Lung (tissue), 12 donors: ENCODE results near the gene ABCA9. TPM values are rescaled to one million over a fixed set of nuclear protein-coding genes. Genes with fewer than 3 reads are reported as not detected.
"Not testable (repeated sequence)": the region's sequence is repeated elsewhere in the genome, so short reads cannot be mapped to it uniquely, and the experiment has no call there.

Experiments used
- ATAC-seq: fragments of 200-7000 bp; cut with Tn5 transposase; one replicate; pipeline ENCODE4 v1.9.1; 2020; ENCODE audit warnings: moderate number of reproducible peaks; ENCODE audit not compliant: insufficient read depth, low FRiP score
- DNase-seq, 3 donors: peaks; one replicate each; pipeline ENCODE4 v3.0.0-alpha.2; 2013 to 2017
- H3K27ac ChIP-seq, 2 donors: one replicate each; pipeline ENCODE4 v1.5.1; 2013; ENCODE audit warnings: mild to moderate bottlenecking in 2 of 2, moderate library complexity in 2 of 2, control low read depth in 1 of 2, inconsistent platforms in 1 of 2, low read depth in 1 of 2, low read length in 1 of 2
- H3K27me3 ChIP-seq, 3 donors: one replicate each; pipeline ENCODE4 v1.5.1; 2013; ENCODE audit warnings: low read length in 2 of 3; ENCODE audit not compliant: control insufficient read depth in 3 of 3, insufficient read depth in 3 of 3
- H3K36me3 ChIP-seq, 4 donors: one replicate each; pipeline ENCODE4 v1.5.1; 2013; ENCODE audit warnings: low read length in 4 of 4, mild to moderate bottlenecking in 1 of 4, moderate library complexity in 1 of 4; ENCODE audit not compliant: control insufficient read depth in 4 of 4, insufficient read depth in 4 of 4
- H3K4me1 ChIP-seq, 5 donors: one replicate each; pipeline ENCODE4 v1.5.1; 2013; ENCODE audit warnings: low read length in 5 of 5, mild to moderate bottlenecking in 2 of 5, moderate library complexity in 1 of 5; ENCODE audit not compliant: control insufficient read depth in 5 of 5, insufficient read depth in 5 of 5
- H3K4me3 ChIP-seq: one replicate; pipeline ENCODE4 v1.5.1; 2013; ENCODE audit warnings: mild to moderate bottlenecking, control low read depth, moderate library complexity
- H3K9ac ChIP-seq, 2 donors: one replicate each; pipeline ENCODE4 v1.5.1; 2013; ENCODE audit warnings: low read length in 2 of 2, control low read depth in 1 of 2; ENCODE audit not compliant: insufficient read depth in 1 of 2
- H3K9me3 ChIP-seq, 4 donors: one replicate each; pipeline ENCODE4 v1.5.1; 2013; ENCODE audit warnings: low read length in 3 of 4, mild to moderate bottlenecking in 1 of 4, moderate library complexity in 1 of 4; ENCODE audit not compliant: control insufficient read depth in 4 of 4, insufficient read depth in 3 of 4
- CTCF ChIP-seq: IDR thresholded peaks from 2 replicates; pipeline ENCODE4 v1.5.1; 2012; ENCODE audit warnings: mild to moderate bottlenecking; ENCODE audit errors: control extremely low read depth, extremely low read depth
- WGBS, 2 donors: extraction: QIAGEN DNeasy Blood & Tissue Kit; methylation state at CpG; one replicate each; pipeline ENCODE4 v1.1.7; 2013; 5-methylcytosine and 5-hydroxymethylcytosine counted together
- polyA plus RNA-seq, 2 donors: library from polyadenylated mRNA; stranded (reverse); fragments of 200-250 nt; gene quantifications; one replicate each; pipeline ENCODE4 v1.2.1, GENCODE V29; 2013
- total RNA-seq, 2 donors: library from RNA; depleted of rRNA in 1 of 2; stranded (reverse); fragments of >200 nt in 1 of 2; gene quantifications; one replicate each; pipeline ENCODE4 v1.2.1, GENCODE V29; 2014 to 2021
- donor health status: control.
- donor health status: control.
- donor health status: Bipolar disorder and iron deficiency.
- donor health status: healthy.
- donor health status: DM: yes; HTN: yes; CAD: no.

ABCA9 gene
- total and polyA plus RNA-seq, 4 donors = 0.34 to 24.7 (median 2.8) TPM

GRCh38 chr17:68944435-68945035 is 116.2 kb downstream of the ABCA9 start:
- H3K9ac ChIP-seq = no peak overlapping the region
- peaks cover 0 to 5% (median 2%) of the 10 kb centered on the region in 4 donors for H3K36me3 ChIP-seq
- 49 to 57% methylated on average over 6 of the region's 6 CpGs for WGBS, 2 donors
- no peak overlapping the region for H3K4me3 ChIP-seq
- H3K9me3 ChIP-seq = peaks cover 0 to 2% (median 0%) of the 10 kb centered on the region in 4 donors
- DNase-seq (no peak), ATAC-seq (no peak)
- TF ChIP-seq CTCF = no peak
- H3K27ac ChIP-seq = no peak overlapping the region
- no peaks in the 10 kb centered on the region for H3K27me3 ChIP-seq
- H3K4me1 ChIP-seq = no peaks in the 10 kb centered on the region

- H3K9ac ChIP-seq, H3K4me1 ChIP-seq, DNase-seq, H3K9me3 ChIP-seq, H3K27me3 ChIP-seq, H3K27ac ChIP-seq, H3K4me3 ChIP-seq, H3K36me3 ChIP-seq, ATAC-seq: not testable (repeated sequence)
- 89 to 98% methylated on average over 2 of the region's 2 CpGs for WGBS, 2 donors
These were observed 116.9 kb downstream of the ABCA9 start for GRCh38 chr17:68943812-68944182.

GRCh38 chr17:68943123-68943811 is 117.5 kb downstream of the ABCA9 start:
- 68 to 90% methylated on average over 4 of the region's 4 CpGs for WGBS, 2 donors
- H3K27me3 ChIP-seq = no peaks in the 10 kb centered on the region
- peaks cover 0 to 5% (median 2%) of the 10 kb centered on the region in 4 donors for H3K36me3 ChIP-seq
- no peak overlapping the region for H3K9ac ChIP-seq
- no peak for TF ChIP-seq CTCF
- DNase-seq = no peak
- no peaks in the 10 kb centered on the region for H3K4me1 ChIP-seq
- ATAC-seq = no peak
- peaks cover 0 to 2% (median 0%) of the 10 kb centered on the region in 4 donors for H3K9me3 ChIP-seq
- no peak overlapping the region for H3K4me3 ChIP-seq
- no peak overlapping the region for H3K27ac ChIP-seq

GRCh38 chr17:68942389-68942788 is 118.3 kb downstream of the ABCA9 start:
- no peaks in the 10 kb centered on the region for H3K27me3 ChIP-seq
- no peaks in the 10 kb centered on the region for H3K9me3 ChIP-seq
- ATAC-seq (no peak), DNase-seq (no peak)
- no peak for TF ChIP-seq CTCF
- no peak overlapping the region for H3K27ac ChIP-seq
- H3K4me3 ChIP-seq = no peak overlapping the region
- peaks cover 0 to 6% (median 2%) of the 10 kb centered on the region in 4 donors for H3K36me3 ChIP-seq
- H3K9ac ChIP-seq = no peak overlapping the region
- H3K4me1 ChIP-seq = no peaks in the 10 kb centered on the region
- WGBS, 2 donors = 68 to 79% methylated on average over 3 of the region's 3 CpGs
